SH-SY5Y (cell line): Measurements from ENCODE around the gene OTUB1.

Experiments used
- GATA2 ChIP-seq: IDR thresholded peaks from 2 replicates; pipeline ENCODE4 v1.6.1; 2011; ENCODE audit warnings: mild to moderate bottlenecking, low read depth, low read length
- GATA3 ChIP-seq: IDR thresholded peaks from 2 replicates; pipeline ENCODE4 v1.6.1; 2011; ENCODE audit warnings: low read depth, mild to moderate bottlenecking, low read length, moderate library complexity

GRCh38 chr11:63986156-63986931, at the start of gene OTUB1:
- no peak for TF ChIP-seq GATA3
- no peak for TF ChIP-seq GATA2
